ENCODE data around the gene DBX1.
A peak's percentile ranks its signal among the peaks of the same experiment; 100 is the strongest.

Gene DBX1

DNA sequence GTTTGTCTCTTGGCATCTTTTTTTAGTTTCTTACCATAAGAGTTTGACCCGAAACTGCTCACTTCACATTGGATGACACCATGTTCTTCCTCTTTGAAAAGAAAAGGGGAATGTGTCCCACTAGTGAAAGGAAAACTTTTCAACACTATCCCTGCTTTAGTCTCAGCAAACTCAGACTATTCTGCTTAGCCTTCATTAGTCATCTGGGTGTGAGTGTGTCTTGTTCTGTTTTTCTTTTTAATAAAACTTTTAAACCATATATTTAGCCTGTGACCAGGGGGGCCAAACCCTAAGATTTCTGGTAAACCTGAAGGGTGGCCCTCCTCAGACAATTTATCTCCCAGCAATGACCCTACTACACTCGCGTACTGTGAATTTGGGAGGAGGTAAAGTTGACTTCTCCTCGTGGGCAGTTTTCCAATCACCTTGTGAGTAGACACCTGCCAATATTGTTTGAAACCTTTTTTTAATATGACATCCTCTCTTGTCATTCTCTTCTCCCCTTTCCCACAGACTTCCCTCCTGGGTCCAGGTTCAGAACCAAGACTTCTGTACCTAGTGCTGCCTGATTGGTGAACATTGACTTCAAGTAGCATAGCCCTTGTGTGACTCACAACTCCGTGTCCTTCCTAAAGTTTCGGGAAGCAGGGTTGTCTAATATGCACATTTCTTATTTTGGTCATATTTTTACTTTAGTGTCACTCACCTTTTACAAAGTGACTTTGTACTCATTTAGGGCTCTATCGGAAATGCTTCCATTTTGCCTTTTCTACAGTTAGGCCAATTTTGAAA lies 39.9 kb downstream of the DBX1 start:
- DNase-seq: no peak

DNA sequence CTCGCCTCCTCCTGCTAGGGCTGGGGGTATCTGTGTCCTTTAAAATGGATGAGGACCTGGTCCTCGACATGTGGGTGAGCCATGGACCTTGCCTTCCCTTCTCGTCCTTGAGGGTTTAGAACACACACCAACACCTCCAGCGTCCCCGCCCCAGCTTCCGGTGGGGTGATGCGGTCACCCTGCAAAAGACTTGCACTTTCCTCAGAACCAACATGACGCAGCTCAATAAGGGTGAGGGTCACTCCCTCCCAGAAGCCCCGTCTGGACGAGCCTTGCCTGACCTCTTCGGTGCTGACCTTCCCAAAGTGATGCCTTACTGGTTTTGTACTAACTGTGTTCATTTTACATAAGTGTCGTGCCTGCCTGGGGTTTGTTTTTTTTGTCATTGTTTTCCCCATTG lies 41.0 kb downstream of the DBX1 start:
- no peak for DNase-seq

DNA sequence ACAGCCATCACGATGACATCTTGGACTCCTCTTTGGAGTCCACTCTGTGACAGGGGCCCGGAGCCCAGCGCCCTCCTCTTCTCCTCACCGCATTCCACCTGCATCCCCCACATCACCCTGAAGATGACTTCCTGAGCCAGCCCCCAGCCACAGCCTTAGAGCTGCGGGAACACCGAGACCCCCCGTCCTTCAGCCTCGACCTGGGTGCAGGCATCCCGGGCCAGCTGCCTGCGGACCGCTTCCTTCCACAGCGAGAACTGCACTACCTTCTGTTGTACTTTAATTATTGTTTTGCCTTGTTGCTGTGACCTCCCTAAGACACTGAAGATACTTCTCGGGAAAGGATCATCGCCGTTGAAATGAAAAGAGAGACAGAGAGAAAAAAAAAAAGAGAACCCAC lies 42.1 kb downstream of the DBX1 start:
- DNase-seq: no peak

DNA sequence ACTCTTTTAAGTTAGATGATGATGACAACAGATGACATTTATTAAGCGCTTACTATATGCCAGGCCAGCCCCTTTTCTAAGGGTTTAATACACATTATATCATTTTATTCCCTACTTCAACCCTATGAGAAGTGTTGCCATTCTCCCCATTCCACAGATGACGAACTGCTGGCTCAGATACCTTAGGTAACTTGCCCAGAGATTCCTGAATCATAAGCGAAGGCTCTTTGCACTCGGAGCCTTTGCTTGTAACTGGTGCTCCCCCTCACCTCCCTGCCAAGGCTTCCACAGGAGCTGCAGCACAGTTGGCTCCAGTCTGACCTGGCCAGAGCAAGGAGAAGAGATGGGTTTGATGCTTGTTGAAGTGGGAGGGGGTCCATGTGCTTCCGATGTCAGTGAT lies 43.0 kb downstream of the DBX1 start:
- DNase-seq: no peak

DNA sequence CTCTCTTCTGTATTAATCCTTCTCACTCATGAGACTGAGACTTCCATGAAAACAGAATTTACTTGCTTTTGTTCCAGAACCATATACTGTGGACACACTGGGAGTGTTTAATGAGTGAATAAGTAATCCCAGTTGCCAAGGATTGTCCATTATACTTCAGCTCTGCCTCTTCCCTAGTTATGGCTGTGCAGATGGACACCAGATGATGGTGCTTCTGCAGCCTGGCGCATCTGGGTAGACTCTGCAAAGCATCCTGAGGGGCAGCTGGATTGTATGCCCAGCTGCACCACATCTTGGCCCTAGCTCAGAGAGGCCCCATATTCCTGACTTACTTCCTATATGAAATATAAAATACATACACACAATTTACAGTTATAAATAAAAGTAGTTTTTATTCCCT lies 43.5 kb downstream of the DBX1 start:
- no peak for DNase-seq

DNA sequence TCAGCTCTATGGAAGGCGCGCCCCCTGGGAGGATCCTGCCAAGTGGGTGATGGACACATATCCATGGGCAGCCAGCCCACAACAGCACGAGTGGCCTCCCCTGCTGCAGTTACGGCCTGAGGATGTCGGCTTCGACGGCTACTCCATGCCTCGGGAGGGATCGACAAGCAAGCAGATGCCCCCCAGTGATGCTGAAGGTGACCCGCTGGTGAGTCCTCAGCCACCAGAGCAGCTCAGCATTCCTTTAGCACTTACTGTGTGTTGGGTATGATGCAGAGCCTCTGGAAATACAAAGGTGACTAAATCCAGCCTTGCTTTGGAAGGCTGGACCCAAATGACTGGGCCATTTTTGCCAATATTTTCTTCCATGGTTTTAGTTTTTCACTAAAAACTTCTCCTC lies 45.7 kb downstream of the DBX1 start:
- no peak for DNase-seq

DNA sequence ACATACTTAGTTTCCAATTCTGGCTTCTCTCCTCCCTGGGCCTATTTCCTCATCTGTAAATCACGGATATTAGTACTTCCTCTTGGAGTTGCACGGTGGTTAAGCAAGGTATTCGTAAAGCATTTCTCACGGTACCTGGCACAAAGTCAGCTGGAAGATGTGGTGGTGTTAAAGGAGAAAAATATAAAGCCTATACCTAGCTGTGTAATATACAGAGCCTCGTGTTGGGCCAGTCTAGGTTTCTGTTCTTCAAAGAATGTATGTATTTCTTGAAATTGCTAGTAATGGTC lies 47.2 kb downstream of the DBX1 start:
- DNase-seq: no peak

DNA sequence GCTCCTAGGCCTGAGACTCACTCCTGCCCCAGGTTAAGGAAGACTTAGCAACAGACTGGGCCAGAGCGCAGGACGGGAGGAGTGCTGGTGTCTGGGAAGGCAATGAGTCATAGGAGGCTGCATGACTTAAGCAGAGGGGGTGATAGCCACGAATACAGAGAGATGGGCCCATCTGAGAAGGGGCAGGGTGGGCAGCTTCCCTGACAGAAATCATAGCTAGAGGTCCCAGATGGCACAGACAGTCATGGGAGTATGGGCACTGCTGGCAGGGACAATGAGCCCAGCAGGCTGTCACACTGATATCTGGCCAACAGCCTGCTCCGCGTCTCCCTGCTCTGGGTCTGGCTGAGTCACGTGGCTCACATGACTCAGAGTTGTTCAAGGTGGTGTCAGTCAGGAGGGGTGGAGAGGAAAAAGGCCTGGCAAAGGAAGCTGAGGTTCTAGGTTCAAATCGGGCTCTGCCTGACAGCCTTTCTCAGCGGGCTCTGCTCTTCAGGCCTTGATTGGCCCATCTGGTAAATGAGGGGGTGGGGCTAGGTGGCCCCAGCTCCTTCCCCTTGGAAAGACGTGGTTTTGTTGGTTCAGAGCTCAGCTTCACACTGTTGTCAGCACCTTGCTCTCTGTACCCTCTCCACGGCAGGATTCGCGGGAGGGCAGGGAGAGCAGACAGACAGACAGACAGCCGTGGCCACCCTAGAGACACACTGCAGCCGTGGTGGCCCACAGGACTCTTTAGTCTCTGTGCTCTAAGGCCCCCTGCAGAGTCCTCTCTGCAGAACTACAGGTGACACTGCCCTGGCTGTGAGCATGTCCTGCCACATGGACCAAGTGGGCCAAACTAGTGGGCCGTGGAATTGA lies 47.8 kb downstream of the DBX1 start:
- DNase-seq: no peak

DNA sequence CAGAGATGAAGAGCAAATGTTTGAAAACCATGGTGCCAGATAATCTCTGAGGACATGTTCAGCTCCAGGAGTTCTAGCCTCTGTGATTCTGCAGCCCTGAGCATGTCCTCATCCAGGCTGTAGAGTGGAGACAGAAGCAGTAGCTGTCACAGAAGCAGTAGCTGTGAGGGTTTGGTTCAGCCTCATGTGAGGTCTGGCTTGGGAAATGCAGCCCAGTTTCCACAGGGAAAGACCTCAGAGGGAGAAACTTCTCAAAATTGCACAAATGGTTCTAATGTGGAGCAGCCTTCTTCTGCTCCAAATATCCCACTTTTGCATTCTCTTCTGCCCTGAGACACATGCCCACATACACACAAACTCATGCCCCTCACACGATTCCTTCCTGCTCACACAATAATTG lies 48.4 kb downstream of the DBX1 start:
- no peak for DNase-seq

DNA sequence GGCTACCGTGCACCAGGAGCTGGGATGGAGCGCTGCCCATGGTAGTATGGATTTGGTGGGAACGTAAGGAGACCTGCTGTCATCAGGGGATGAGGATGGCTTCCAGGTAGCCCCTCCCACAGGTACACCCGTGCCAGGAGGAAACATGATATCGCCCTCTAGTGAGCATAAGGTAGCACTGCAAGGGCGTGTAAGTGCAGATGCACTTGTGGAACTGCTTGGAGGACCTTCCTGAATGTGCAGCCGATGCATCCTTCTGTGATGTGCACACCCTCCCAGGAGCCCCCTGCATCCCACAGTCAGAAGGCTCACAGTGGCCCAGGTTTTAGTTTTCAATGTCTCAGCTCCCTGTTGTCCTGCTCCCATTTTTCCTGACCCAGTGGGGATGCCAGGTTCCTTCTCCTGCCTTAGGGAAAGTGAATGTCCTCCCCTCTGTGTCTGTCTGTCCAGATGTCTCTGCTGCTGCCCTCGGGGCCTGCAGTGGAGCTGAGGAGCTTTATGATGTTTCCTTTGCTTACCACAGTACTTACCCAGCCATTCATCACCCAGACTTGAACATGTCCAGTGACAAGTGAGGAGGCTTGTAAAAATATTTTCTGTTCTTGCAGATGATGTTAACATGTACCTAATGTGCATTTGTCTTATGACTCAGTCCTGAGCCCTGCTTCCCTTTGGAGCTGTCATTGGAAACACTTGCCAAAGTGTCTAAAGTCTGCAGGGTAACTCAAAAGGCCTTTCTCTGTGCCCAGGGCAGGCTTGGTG lies 49.2 kb downstream of the DBX1 start:
- DNase-seq: peak; percentile 40

DNA sequence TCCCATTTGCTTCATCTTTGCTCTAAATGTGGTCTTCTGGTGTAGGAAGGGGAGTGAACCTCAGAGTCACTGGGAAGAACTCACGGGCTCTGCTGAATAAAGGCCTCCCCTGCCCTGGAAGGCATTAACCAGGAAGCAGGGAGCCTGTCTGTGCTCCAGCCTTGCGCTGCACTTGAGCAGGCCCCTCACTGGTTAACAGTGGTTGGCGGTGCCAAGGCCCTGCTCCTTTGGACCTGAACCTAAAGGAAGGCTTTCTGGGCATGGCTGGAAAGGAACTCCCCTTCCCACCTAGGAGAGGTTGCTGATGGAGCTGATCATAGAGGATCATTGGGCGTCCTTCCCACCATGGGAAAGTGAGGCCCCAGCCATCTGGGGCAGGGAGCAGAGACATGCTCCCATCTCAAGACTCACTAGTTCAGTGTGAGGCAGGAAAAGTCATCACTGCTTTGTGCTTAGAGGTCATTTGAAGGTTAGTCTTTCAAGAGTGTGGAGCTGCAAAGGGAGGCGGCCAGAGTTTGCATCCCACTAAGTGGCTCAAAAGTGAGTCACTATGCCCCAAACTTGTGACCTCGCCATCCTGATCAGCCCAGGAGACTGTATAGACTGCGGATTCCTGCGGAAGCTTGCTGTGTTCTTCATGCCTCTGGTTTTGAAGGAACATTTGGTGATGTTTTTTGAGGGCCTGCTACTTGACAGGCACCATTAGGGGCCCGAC lies 50.4 kb downstream of the DBX1 start:
- no peak for DNase-seq
